ENCODE data around the gene PARP3. TPM values are rescaled to one million over a fixed set of nuclear protein-coding genes. Genes with fewer than 3 reads are reported as not detected.
"Not testable (repeated sequence)": the region's sequence is repeated elsewhere in the genome, so short reads cannot be mapped to it uniquely, and the experiment has no call there.

PARP3 gene
- total RNA-seq: 10 to 100 TPM; 13.2 to 13.9 TPM

GRCh38 chr3:51941798-51942602, at the start of gene PARP3, which contains the start of gene RRP9:
PARP3 (plus strand) TSS chr3:51942363; CDS start chr3:51943356, 993 bp downstream.
RRP9 (minus strand) TSS chr3:51941904; CDS start chr3:51941867, 37 bp downstream.
- CTCF ChIA-PET: interaction anchor here (0.6 to 3.5 kb wide), 35 partner anchors 7 to 442 kb away, joined by 3 to 52 read pairs (median 3); partner anchors contain the start of genes ABHD14A, ABHD14B, ACY1 and DCAF1
- Mint-ChIP-seq H3K36me3 (ENCODE audit: low read depth) (peaks cover 7% of the 10 kb centered on the region), H3K27me3 (no peaks in the 10 kb centered on the region), H3K4me1 (peaks cover 33% of the 10 kb centered on the region), H3K9me3 (no peaks in the 10 kb centered on the region), H3K4me3 (peak within 1 kb of the TSS; percentile 83), H3K27ac (peak within 1 kb of the TSS; percentile 84)
- peak; percentile 100 for DNase-seq
- POLR2A ChIA-PET: interaction anchor here (0.7 to 4.2 kb wide), 17 partner anchors 9 to 336 kb away, joined by 3 to 37 read pairs (median 3); partner anchors contain the start of genes ABHD14A, ABHD14B, ACY1 and PCBP4

GRCh38 chr3:51894391-51894790, 47.8 kb upstream of the PARP3 start:
- POLR2A ChIA-PET: no interaction called here
- Mint-ChIP-seq H3K27me3 (peaks cover 29% of the 10 kb centered on the region), H3K4me3 (no peak overlapping the region), H3K9me3 (no peaks in the 10 kb centered on the region), H3K4me1 (peaks cover 27% of the 10 kb centered on the region), H3K36me3 (ENCODE audit: low read depth) (no peaks in the 10 kb centered on the region), H3K27ac (no peak overlapping the region)
- CTCF ChIA-PET: no interaction called here
- no peak for DNase-seq

GRCh38 chr3:51894939-51895338, 47.2 kb upstream of the PARP3 start:
- Mint-ChIP-seq H3K4me3 (no peak overlapping the region), H3K27me3 (peaks cover 29% of the 10 kb centered on the region), H3K36me3 (ENCODE audit: low read depth) (no peaks in the 10 kb centered on the region), H3K27ac (no peak overlapping the region), H3K4me1 (peaks cover 29% of the 10 kb centered on the region), H3K9me3 (no peaks in the 10 kb centered on the region)
- no peak for DNase-seq
- ChIA-PET POLR2A (no interaction called here), CTCF (no interaction called here)

GRCh38 chr3:51896607-51897305, 45.4 kb upstream of the PARP3 start:
- ChIA-PET POLR2A (no interaction called here), CTCF (no interaction called here)
- DNase-seq: no peak
- Mint-ChIP-seq H3K9me3 (no peaks in the 10 kb centered on the region), H3K4me3 (no peak overlapping the region), H3K27ac (no peak overlapping the region), H3K27me3 (peaks cover 42% of the 10 kb centered on the region), H3K4me1 (peaks cover 15% of the 10 kb centered on the region), H3K36me3 (ENCODE audit: low read depth) (no peaks in the 10 kb centered on the region)

GRCh38 chr3:51897391-51897790, 44.8 kb upstream of the PARP3 start:
- ChIA-PET CTCF (no interaction called here), POLR2A (no interaction called here)
- Mint-ChIP-seq H3K4me1 (peaks cover 15% of the 10 kb centered on the region), H3K36me3 (ENCODE audit: low read depth) (peaks cover under 1% of the 10 kb centered on the region), H3K27me3 (peaks cover 39% of the 10 kb centered on the region), H3K9me3 (no peaks in the 10 kb centered on the region), H3K4me3 (no peak overlapping the region), H3K27ac (no peak overlapping the region)
- no peak for DNase-seq

GRCh38 chr3:51900043-51900442, 42.1 kb upstream of the PARP3 start:
- H3K36me3 Mint-ChIP-seq (ENCODE audit: low read depth); DNase-seq; CTCF ChIA-PET; POLR2A ChIA-PET; H3K27ac Mint-ChIP-seq; H3K9me3 Mint-ChIP-seq; H3K4me3 Mint-ChIP-seq: not testable (repeated sequence)
- H3K4me1 Mint-ChIP-seq: peaks cover 21% of the 10 kb centered on the region
- peaks cover 36% of the 10 kb centered on the region for H3K27me3 Mint-ChIP-seq

- peak overlapping the region; percentile 27 for H3K27ac Mint-ChIP-seq
- CTCF ChIA-PET: not testable (repeated sequence)
Observed at GRCh38 chr3:51902361-51902760, 39.8 kb upstream of the PARP3 start.

GRCh38 chr3:51904034-51904823, 37.9 kb upstream of the PARP3 start:
- CTCF ChIA-PET: no interaction called here
- H3K4me3 Mint-ChIP-seq: no peak overlapping the region

More at GRCh38 chr3:51902361-51902760, 39.8 kb upstream of the PARP3 start:
- peaks cover 21% of the 10 kb centered on the region for H3K4me1 Mint-ChIP-seq
- POLR2A ChIA-PET, H3K4me3 Mint-ChIP-seq: not testable (repeated sequence)
- DNase-seq: peak; percentile 58
- peaks cover 15% of the 10 kb centered on the region for H3K36me3 Mint-ChIP-seq (ENCODE audit: low read depth)
- peaks cover 10% of the 10 kb centered on the region for H3K9me3 Mint-ChIP-seq
- peaks cover 28% of the 10 kb centered on the region for H3K27me3 Mint-ChIP-seq

GRCh38 chr3:51908026-51908425, 34.1 kb upstream of the PARP3 start:
- CTCF ChIA-PET: no interaction called here
- no peak for DNase-seq
- H3K9me3 Mint-ChIP-seq: peaks cover 12% of the 10 kb centered on the region

More at GRCh38 chr3:51904034-51904823, 37.9 kb upstream of the PARP3 start:
- Mint-ChIP-seq H3K27ac (no peak overlapping the region), H3K27me3 (peaks cover 22% of the 10 kb centered on the region), H3K9me3 (peaks cover 12% of the 10 kb centered on the region), H3K4me1 (peaks cover 19% of the 10 kb centered on the region), H3K36me3 (ENCODE audit: low read depth) (peaks cover 15% of the 10 kb centered on the region)
- DNase-seq: no peak
- POLR2A ChIA-PET: no interaction called here

GRCh38 chr3:51916418-51916817, 25.7 kb upstream of the PARP3 start:
- POLR2A ChIA-PET: no interaction called here
- H3K27ac Mint-ChIP-seq: no peak overlapping the region
- no peaks in the 10 kb centered on the region for H3K9me3 Mint-ChIP-seq
- no peaks in the 10 kb centered on the region for H3K36me3 Mint-ChIP-seq (ENCODE audit: low read depth)
- no peak overlapping the region for H3K4me3 Mint-ChIP-seq
- CTCF ChIA-PET: no interaction called here
- H3K27me3 Mint-ChIP-seq: peaks cover 22% of the 10 kb centered on the region
- no peak for DNase-seq
- H3K4me1 Mint-ChIP-seq: no peaks in the 10 kb centered on the region

More at GRCh38 chr3:51908026-51908425, 34.1 kb upstream of the PARP3 start:
- POLR2A ChIA-PET: no interaction called here
- H3K27me3 Mint-ChIP-seq: peaks cover 9% of the 10 kb centered on the region
- no peak overlapping the region for H3K4me3 Mint-ChIP-seq
- no peak overlapping the region for H3K27ac Mint-ChIP-seq
- H3K36me3 Mint-ChIP-seq (ENCODE audit: low read depth): peaks cover 13% of the 10 kb centered on the region
- H3K4me1 Mint-ChIP-seq: peaks cover 2% of the 10 kb centered on the region

- Mint-ChIP-seq H3K4me3 (no peak overlapping the region), H3K9me3 (no peaks in the 10 kb centered on the region), H3K27me3 (peaks cover 28% of the 10 kb centered on the region), H3K4me1 (no peaks in the 10 kb centered on the region), H3K27ac (no peak overlapping the region), H3K36me3 (ENCODE audit: low read depth) (no peaks in the 10 kb centered on the region)
- ChIA-PET CTCF (no interaction called here), POLR2A (no interaction called here)
- no peak for DNase-seq
Observed at GRCh38 chr3:51921081-51921578, 21.0 kb upstream of the PARP3 start.

- H3K4me1 Mint-ChIP-seq: no peaks in the 10 kb centered on the region
Observed at GRCh38 chr3:51927061-51927977, 14.8 kb upstream of the PARP3 start.

More at GRCh38 chr3:51927061-51927977, 14.8 kb upstream of the PARP3 start:
- H3K36me3 Mint-ChIP-seq (ENCODE audit: low read depth): no peaks in the 10 kb centered on the region
- no peak overlapping the region for H3K27ac Mint-ChIP-seq
- peaks cover 2% of the 10 kb centered on the region for H3K27me3 Mint-ChIP-seq
- CTCF ChIA-PET: interaction anchor here (0.6 to 0.8 kb wide), 2 partner anchors 9 to 14 kb away, joined by 3 to 4 read pairs; partner anchors contain the start of gene RRP9
- no peak for DNase-seq
- no peaks in the 10 kb centered on the region for H3K9me3 Mint-ChIP-seq
- POLR2A ChIA-PET: no interaction called here
- no peak overlapping the region for H3K4me3 Mint-ChIP-seq
